Uterus (tissue), 4 donors: Measurements from ENCODE around the gene FAM184B. TPM values are rescaled to one million over a fixed set of nuclear protein-coding genes. Genes with fewer than 3 reads are reported as not detected.

ENCODE experiments used
- DNase-seq, 2 donors: peaks; one replicate each; pipeline ENCODE4 v3.0.0-alpha.2; 2019 to 2020
- H3K27ac ChIP-seq, 2 donors: fragments of 200-600 bp; sonication (generic); 1 replicate in 1 of 2; 2 replicates in 1 of 2; pipeline ENCODE4 v1.5.1; 2016 to 2018
- H3K27me3 ChIP-seq, 2 donors: fragments of 200-600 bp; sonication (generic); one replicate each; pipeline ENCODE4 v1.5.1; 2018 to 2019; ENCODE audit warnings: control low read depth in 1 of 2
- H3K36me3 ChIP-seq, 2 donors: fragments of 200-600 bp; sonication (generic); one replicate each; pipeline ENCODE4 v1.5.1; 2019; ENCODE audit warnings: control low read depth in 1 of 2
- H3K4me1 ChIP-seq, 2 donors: fragments of 200-600 bp; sonication (generic); one replicate each; pipeline ENCODE4 v1.5.1; 2018 to 2019; ENCODE audit warnings: control low read depth in 1 of 2
- H3K4me3 ChIP-seq, 2 donors: fragments of 200-600 bp; sonication (generic); 1 replicate in 1 of 2; 2 replicates in 1 of 2; pipeline ENCODE4 v1.5.1; 2018 to 2019; ENCODE audit warnings: mild to moderate bottlenecking in 1 of 2
- H3K9me3 ChIP-seq, 2 donors: fragments of 200-600 bp; sonication (generic); one replicate each; pipeline ENCODE4 v1.5.1; 2019; ENCODE audit warnings: control low read depth in 1 of 2
- CTCF ChIP-seq, 4 experiments: fragments of 200-600 bp in 2 of 4; fragments of 450-650 bp in 2 of 4; sonication (generic) in 2 of 4; IDR thresholded peaks; one replicate each; pipeline ENCODE4 v1.5.1; 2016 to 2019; ENCODE audit warnings: antibody characterized with exemption in 4 of 4, mild to moderate bottlenecking in 2 of 4, moderate library complexity in 1 of 4
- POLR2A ChIP-seq, 2 donors: fragments of 450-650 bp; IDR thresholded peaks; one replicate each; pipeline ENCODE4 v1.6.1; 2016; ENCODE audit warnings: antibody characterized with exemption in 2 of 2, mild to moderate bottlenecking in 1 of 2, moderate library complexity in 1 of 2
- intact Hi-C: fragments of 100-400 bp; cut with DNase I; formaldehyde crosslinking; loops from one replicate; pipeline ENCODE4 v1.15.1; 2023; ENCODE audit warnings: low total_unique reads
- total RNA-seq, 4 donors: library from RNA; depleted of rRNA in 3 of 4; stranded (reverse); fragments of >200 nt in 3 of 4; gene quantifications; one replicate each; pipeline versions ENCODE4 v1.1.0 to v1.2.4, GENCODE V29; 2014 to 2023
- donor health status: DM: yes; HTN: yes; CAD: no.

The FAM184B gene
- total RNA-seq, 4 donors from 2014 or later, result 0.07 TPM; not detected in 3

GRCh38 chr4:17616283-17616682, 165.1 kb downstream of the FAM184B start:
- Histone ChIP-seq H3K4me1 (peaks cover 0 to 14% of the 10 kb centered on the region in 2 donors), H3K27ac (no peak overlapping the region), H3K9me3 (no peaks in the 10 kb centered on the region), H3K4me3 (no peak overlapping the region), H3K36me3 (no peaks in the 10 kb centered on the region), H3K27me3 (no peaks in the 10 kb centered on the region)
- no peak for DNase-seq
- TF ChIP-seq POLR2A (IDR thresholded peaks at IDR 0.05) (no peak), CTCF (IDR thresholded peaks at IDR 0.05) (no peak)
- intact Hi-C loops, result no loop called here

- intact Hi-C loops, result loop anchor here (5.0 kb wide), 1 partner anchor 37 kb away; the partner anchor contains the start of gene LAP3
- Histone ChIP-seq H3K27ac (peak within 1 kb of the TSS; percentile 87 to 88), H3K4me1 (peaks cover 0 to 14% of the 10 kb centered on the region in 2 donors), H3K27me3 (no peaks in the 10 kb centered on the region), H3K36me3 (no peaks in the 10 kb centered on the region), H3K4me3 (peak within 1 kb of the TSS; percentile 88 to 91), H3K9me3 (no peaks in the 10 kb centered on the region)
- TF ChIP-seq CTCF (IDR thresholded peaks at IDR 0.05) (peak in 1 of 4 experiments; percentile 25), POLR2A (IDR thresholded peaks at IDR 0.05) (peak; percentile 76 to 86)
- peak; percentile 94 to 97 for DNase-seq
Measured at GRCh38 chr4:17614416-17615299, 166.8 kb downstream of the FAM184B start, which contains the start of gene MED28. TSS of gene MED28 (plus strand) at chr4:17614641. CDS start at chr4:17614655, 14 bp downstream.

- Histone ChIP-seq H3K27ac (peak overlapping the region; percentile 87 to 88), H3K27me3 (no peaks in the 10 kb centered on the region), H3K4me1 (peaks cover 0 to 14% of the 10 kb centered on the region in 2 donors), H3K36me3 (no peaks in the 10 kb centered on the region), H3K9me3 (no peaks in the 10 kb centered on the region), H3K4me3 (peak overlapping the region; percentile 88 to 91)
- TF ChIP-seq POLR2A (IDR thresholded peaks at IDR 0.05) (no peak), CTCF (IDR thresholded peaks at IDR 0.05) (no peak)
- DNase-seq, result peak in 1 of 2 donors; percentile 24
- intact Hi-C loops, result loop anchor here (5.0 kb wide), 1 partner anchor 37 kb away; the partner anchor contains the start of gene LAP3
Measured at GRCh38 chr4:17613761-17614415, 167.5 kb downstream of the FAM184B start.

GRCh38 chr4:17605236-17605635, 176.2 kb downstream of the FAM184B start:
- Histone ChIP-seq H3K4me1 (no peaks in the 10 kb centered on the region), H3K4me3 (no peak overlapping the region), H3K36me3 (no peaks in the 10 kb centered on the region), H3K27ac (no peak overlapping the region), H3K27me3 (no peaks in the 10 kb centered on the region), H3K9me3 (no peaks in the 10 kb centered on the region)
- TF ChIP-seq POLR2A (IDR thresholded peaks at IDR 0.05), result no peak
- no peak for TF ChIP-seq CTCF (IDR thresholded peaks at IDR 0.05)
- DNase-seq, result no peak
- intact Hi-C loops, result no loop called here

- no peak for DNase-seq
- no peaks in the 10 kb centered on the region for H3K4me1 ChIP-seq
- no peaks in the 10 kb centered on the region for H3K27me3 ChIP-seq
- no peaks in the 10 kb centered on the region for H3K9me3 ChIP-seq
- H3K4me3 ChIP-seq, result no peak overlapping the region
- no peaks in the 10 kb centered on the region for H3K36me3 ChIP-seq
- no peak overlapping the region for H3K27ac ChIP-seq
- TF ChIP-seq CTCF (IDR thresholded peaks at IDR 0.05), result no peak
- TF ChIP-seq POLR2A (IDR thresholded peaks at IDR 0.05), result no peak
- intact Hi-C loops, result no loop called here
Measured at GRCh38 chr4:17599826-17600225, 181.6 kb downstream of the FAM184B start.
